Spleen (tissue), 11 donors: ENCODE results near the gene RBMS3. TPM values are rescaled to one million over a fixed set of nuclear protein-coding genes. Genes with fewer than 3 reads are reported as not detected.

Source experiments
- DNase-seq: peaks from one replicate; pipeline ENCODE4 v3.0.0-alpha.2; 2020
- H3K27ac ChIP-seq, 8 donors: fragments of 200-600 bp; sonication (generic) in 7 of 8; 1 replicate in 4 of 8; 2 replicates in 4 of 8; pipeline versions ENCODE4 v1.5.0 to v1.8.0; 2016 to 2021; ENCODE audit warnings: inconsistent platforms in 4 of 8, mild to moderate bottlenecking in 4 of 8, moderate library complexity in 1 of 8
- H3K27me3 ChIP-seq, 7 donors: fragments of 200-600 bp; sonication (generic) in 6 of 7; replicated peaks in 1 of 7; 1 replicate in 4 of 7; 2 replicates in 3 of 7; pipeline versions ENCODE4 v1.5.0 to v1.8.0; 2016 to 2021; ENCODE audit warnings: inconsistent platforms in 3 of 7, mild to moderate bottlenecking in 1 of 7
- H3K36me3 ChIP-seq, 6 donors: fragments of 200-600 bp; sonication (generic) in 5 of 6; 1 replicate in 4 of 6; 2 replicates in 2 of 6; pipeline versions ENCODE4 v1.5.0 to v1.8.0; 2016 to 2021; ENCODE audit warnings: inconsistent platforms in 2 of 6
- H3K4me1 ChIP-seq, 6 donors: fragments of 200-600 bp; sonication (generic) in 5 of 6; 1 replicate in 3 of 6; 2 replicates in 3 of 6; pipeline versions ENCODE4 v1.5.0 to v1.8.0; 2016 to 2021; ENCODE audit warnings: inconsistent platforms in 3 of 6
- H3K4me3 ChIP-seq, 8 donors: fragments of 200-600 bp; sonication (generic) in 7 of 8; 1 replicate in 4 of 8; 2 replicates in 4 of 8; pipeline versions ENCODE4 v1.5.0 to v1.8.0; 2016 to 2021; ENCODE audit warnings: inconsistent platforms in 4 of 8, mild to moderate bottlenecking in 4 of 8, moderate library complexity in 2 of 8
- H3K9me3 ChIP-seq, 8 donors: fragments of 200-600 bp; sonication (generic) in 7 of 8; 1 replicate in 4 of 8; 2 replicates in 4 of 8; pipeline versions ENCODE4 v1.5.0 to v1.8.0; 2016 to 2021; ENCODE audit warnings: inconsistent platforms in 4 of 8
- POLR2A ChIP-seq, 3 donors: fragments of 450-650 bp; IDR thresholded peaks; one replicate each; pipeline ENCODE4 v1.5.1; 2017; ENCODE audit warnings: antibody characterized with exemption in 3 of 3, mild to moderate bottlenecking in 1 of 3
- POLR2AphosphoS5 ChIP-seq, 3 donors: sonication (generic); formaldehyde crosslinking; IDR thresholded peaks; one replicate each; pipeline ENCODE4 v1.5.1; 2017; ENCODE audit warnings: antibody characterized with exemption in 3 of 3
- WGBS, 5 donors: extraction: QIAGEN DNeasy Blood & Tissue Kit in 3 of 5; methylation state at CpG; one replicate each; pipeline versions ENCODE4 v1.1.5 to v1.1.7; 2013 to 2018; 5-methylcytosine and 5-hydroxymethylcytosine counted together
- intact Hi-C: fragments of 100-400 bp; cut with DNase I; formaldehyde crosslinking; loops from one replicate; pipeline ENCODE4 v1.15.0; 2023; ENCODE audit warnings: low total_unique reads
- polyA plus RNA-seq, 3 donors: library from polyadenylated mRNA; stranded (reverse); fragments of 200-250 nt; gene quantifications; one replicate each; pipeline ENCODE4 v1.2.1, GENCODE V29; 2013
- total RNA-seq, 7 donors: library from RNA; depleted of rRNA in 3 of 7; stranded (reverse); fragments of >200 nt in 3 of 7; fragmentation: NEBNext Ultra II Directional in 4 of 7; extraction: Animal tissue kit (Norgen Biotek cat#: 25700) in 4 of 7; gene quantifications; one replicate each; pipeline versions ENCODE4 v1.1.0 to v1.2.1, GENCODE V29; 2016 to 2021
- TF ChIP-seq, protein P1 (sequence below), 11 experiments: fragments of 200-600 bp in 7 of 11; fragments of 450-650 bp in 4 of 11; sonication (generic) in 4 of 11; IDR thresholded peaks in 8 of 11; conservative IDR thresholded peaks in 3 of 11; 1 replicate in 7 of 11; 2 replicates in 4 of 11; pipeline versions ENCODE4 v1.4.0 to v1.8.0; 2016 to 2021; ENCODE audit warnings: antibody characterized with exemption in 11 of 11, inconsistent platforms in 4 of 11, mild to moderate bottlenecking in 1 of 11
- donor health status: healthy with polysubstance abuse.
- donor health status: DM: no; HTN: no; CAD: no; lungs with moderate emphysema.
- donor health status: DM: no; HTN: no; CAD: no.
- donor health status: Bipolar disorder and iron deficiency.
- donor health status: healthy.
- donor health status: DM: no; HTN: no; CAD: no.
- donor health status: DM: yes; HTN: yes; CAD: no.

The RBMS3 gene
- total and polyA plus RNA-seq, 10 donors = 2.6 to 81.9 (median 52.5) TPM

DNA sequence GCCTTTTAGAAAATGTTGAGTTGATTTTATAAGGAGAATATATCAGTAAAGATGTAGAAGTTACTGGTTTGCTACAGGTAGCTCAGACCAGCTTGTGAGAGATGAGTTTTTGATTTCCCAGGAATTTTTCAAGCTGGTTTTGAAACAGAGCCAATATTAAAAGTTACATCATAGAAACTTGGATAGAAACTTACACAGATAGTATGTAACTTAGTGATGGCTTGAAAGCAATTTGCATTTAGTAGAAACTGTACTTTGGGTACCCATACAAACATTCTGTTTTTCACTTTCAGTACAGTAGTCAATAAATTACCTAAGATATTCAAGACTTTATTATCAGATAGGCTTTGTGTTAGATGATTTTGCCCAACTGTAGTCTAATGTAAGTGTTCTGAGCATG lies 93.4 kb downstream of the RBMS3 start:
- DNase-seq = no peak
- TF ChIP-seq POLR2A (IDR thresholded peaks at IDR 0.05) (no peak), POLR2AphosphoS5 (IDR thresholded peaks at IDR 0.05) (no peak)
- TF ChIP-seq, protein P1, sequence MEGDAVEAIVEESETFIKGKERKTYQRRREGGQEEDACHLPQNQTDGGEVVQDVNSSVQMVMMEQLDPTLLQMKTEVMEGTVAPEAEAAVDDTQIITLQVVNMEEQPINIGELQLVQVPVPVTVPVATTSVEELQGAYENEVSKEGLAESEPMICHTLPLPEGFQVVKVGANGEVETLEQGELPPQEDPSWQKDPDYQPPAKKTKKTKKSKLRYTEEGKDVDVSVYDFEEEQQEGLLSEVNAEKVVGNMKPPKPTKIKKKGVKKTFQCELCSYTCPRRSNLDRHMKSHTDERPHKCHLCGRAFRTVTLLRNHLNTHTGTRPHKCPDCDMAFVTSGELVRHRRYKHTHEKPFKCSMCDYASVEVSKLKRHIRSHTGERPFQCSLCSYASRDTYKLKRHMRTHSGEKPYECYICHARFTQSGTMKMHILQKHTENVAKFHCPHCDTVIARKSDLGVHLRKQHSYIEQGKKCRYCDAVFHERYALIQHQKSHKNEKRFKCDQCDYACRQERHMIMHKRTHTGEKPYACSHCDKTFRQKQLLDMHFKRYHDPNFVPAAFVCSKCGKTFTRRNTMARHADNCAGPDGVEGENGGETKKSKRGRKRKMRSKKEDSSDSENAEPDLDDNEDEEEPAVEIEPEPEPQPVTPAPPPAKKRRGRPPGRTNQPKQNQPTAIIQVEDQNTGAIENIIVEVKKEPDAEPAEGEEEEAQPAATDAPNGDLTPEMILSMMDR (IDR thresholded peaks at IDR 0.05 in 8 of 11, conservative IDR thresholded peaks at IDR 0.05 in 3 of 11) = no peak
- no peaks in the 10 kb centered on the region for H3K27me3 ChIP-seq
- H3K27ac ChIP-seq = no peak overlapping the region
- intact Hi-C loops = no loop called here
- no peak overlapping the region for H3K4me3 ChIP-seq
- H3K36me3 ChIP-seq = no peaks in the 10 kb centered on the region
- H3K9me3 ChIP-seq = no peaks in the 10 kb centered on the region
- peaks cover 0 to 15% (median 5%) of the 10 kb centered on the region in 6 donors for H3K4me1 ChIP-seq

DNA sequence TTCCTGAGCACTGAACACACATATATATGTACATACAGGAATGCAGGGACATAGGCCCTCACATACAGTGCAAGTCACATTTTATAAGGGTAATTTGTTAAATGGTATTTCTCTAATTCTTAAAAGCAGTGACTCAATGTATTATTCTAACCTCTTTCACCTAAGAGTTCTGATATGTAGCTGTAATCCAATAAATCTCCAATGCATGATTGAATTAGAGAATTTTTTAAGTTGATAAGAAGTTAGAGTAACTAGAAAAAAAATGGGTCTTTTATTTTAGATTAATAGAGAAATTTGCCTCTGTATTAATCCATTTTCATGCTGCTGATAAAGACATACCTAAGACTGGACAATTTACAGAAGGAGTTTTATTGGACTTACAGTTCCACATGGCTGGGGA lies 98.2 kb downstream of the RBMS3 start:
- Histone ChIP-seq H3K27me3 (no peaks in the 10 kb centered on the region), H3K4me3 (no peak overlapping the region), H3K9me3 (no peaks in the 10 kb centered on the region), H3K27ac (no peak overlapping the region), H3K4me1 (no peaks in the 10 kb centered on the region), H3K36me3 (no peaks in the 10 kb centered on the region)
- no peak for DNase-seq
- intact Hi-C loops = no loop called here
- TF ChIP-seq POLR2A (IDR thresholded peaks at IDR 0.05) (no peak), POLR2AphosphoS5 (IDR thresholded peaks at IDR 0.05) (no peak)
- TF ChIP-seq, protein P1 (IDR thresholded peaks at IDR 0.05 in 8 of 11, conservative IDR thresholded peaks at IDR 0.05 in 3 of 11) = no peak

GRCh38 chr3:29381595-29381994 lies 100.7 kb downstream of the RBMS3 start:
- Histone ChIP-seq H3K4me1 (no peaks in the 10 kb centered on the region), H3K27ac (no peak overlapping the region), H3K36me3 (no peaks in the 10 kb centered on the region), H3K9me3 (no peaks in the 10 kb centered on the region), H3K27me3 (no peaks in the 10 kb centered on the region), H3K4me3 (no peak overlapping the region)
- TF ChIP-seq POLR2A (IDR thresholded peaks at IDR 0.05) (no peak), POLR2AphosphoS5 (IDR thresholded peaks at IDR 0.05) (no peak)
- TF ChIP-seq, protein P1 (IDR thresholded peaks at IDR 0.05 in 8 of 11, conservative IDR thresholded peaks at IDR 0.05 in 3 of 11) = no peak
- 68 to 95% (median 82%) methylated on average over 1 of the region's 1 CpG for WGBS, 5 donors
- DNase-seq = no peak
- intact Hi-C loops = no loop called here

GRCh38 chr3:29382409-29382808 lies 101.5 kb downstream of the RBMS3 start:
- H3K4me3 ChIP-seq = no peak overlapping the region
- H3K27ac ChIP-seq = no peak overlapping the region
- H3K9me3 ChIP-seq = no peaks in the 10 kb centered on the region
- 67 to 88% (median 77%) methylated on average over 6 of the region's 6 CpGs for WGBS, 5 donors
- H3K27me3 ChIP-seq = no peaks in the 10 kb centered on the region
- DNase-seq = no peak
- intact Hi-C loops = no loop called here
- TF ChIP-seq POLR2A (IDR thresholded peaks at IDR 0.05) = no peak
- TF ChIP-seq, protein P1 (IDR thresholded peaks at IDR 0.05 in 8 of 11, conservative IDR thresholded peaks at IDR 0.05 in 3 of 11) = no peak
- no peak for TF ChIP-seq POLR2AphosphoS5 (IDR thresholded peaks at IDR 0.05)
- H3K4me1 ChIP-seq = no peaks in the 10 kb centered on the region
- no peaks in the 10 kb centered on the region for H3K36me3 ChIP-seq
